K562 (cell line): ENCODE data around the gene HPD. TPM values are rescaled to one million over a fixed set of nuclear protein-coding genes. Genes with fewer than 3 reads are reported as not detected.

Experiments used
- CBX3 ChIP-seq, 2 experiments: IDR thresholded peaks; 1 replicate in 1 of 2; 2 replicates in 1 of 2; pipeline ENCODE4 v1.6.1; 2012; ENCODE audit warnings: inconsistent platforms in 2 of 2, low read length in 2 of 2, borderline replicate concordance in 1 of 2, control low read depth in 1 of 2
- HDAC8 ChIP-seq: fragments of 450-650 bp; IDR thresholded peaks from 2 replicates; pipeline ENCODE4 v1.6.1; 2016; ENCODE audit warnings: mild to moderate bottlenecking, missing genetic modification characterization, moderate library complexity, missing compliant biosample characterization
- NR2C2 ChIP-seq, 2 experiments: fragments of 200-800 bp in 1 of 2; sonication (Bioruptor generic) in 1 of 2; sonication (generic) in 1 of 2; formaldehyde crosslinking in 1 of 2; IDR thresholded peaks; 2 replicates each; pipeline versions ENCODE4 v1.6.1 to v1.8.0; 2016 to 2022; ENCODE audit warnings: mild to moderate bottlenecking in 1 of 2, missing compliant biosample characterization in 1 of 2, missing genetic modification characterization in 1 of 2, missing genetic modification reagents in 1 of 2
- REST ChIP-seq, 2 experiments: fragments of 450-650 bp; formaldehyde crosslinking in 1 of 2; IDR thresholded peaks; 2 replicates each; pipeline versions ENCODE4 v1.4.0 to v1.6.1; 2014 to 2020; ENCODE audit warnings: mild to moderate bottlenecking in 2 of 2, borderline replicate concordance in 1 of 2, low read depth in 1 of 2
- SAFB ChIP-seq: fragments of 200-400 bp; formaldehyde crosslinking; IDR thresholded peaks from 2 replicates; pipeline ENCODE4 v1.6.1; 2017; ENCODE audit warnings: low read depth, low read length, borderline replicate concordance
- SP1 ChIP-seq: sonication (generic); formaldehyde crosslinking; IDR thresholded peaks from 2 replicates; pipeline ENCODE4 v1.8.1; 2022; ENCODE audit warnings: mild to moderate bottlenecking, missing genetic modification reagents
- TSC22D4 ChIP-seq: fragments of 450-650 bp; IDR thresholded peaks from 2 replicates; pipeline ENCODE4 v1.6.1; 2016; ENCODE audit warnings: missing genetic modification characterization, missing biosample characterization, control low read depth
- ZKSCAN8 ChIP-seq: fragments of 200-800 bp; sonication (Bioruptor generic); IDR thresholded peaks from 2 replicates; pipeline ENCODE4 v1.6.1; 2016; ENCODE audit warnings: missing genetic modification characterization, missing compliant biosample characterization
- ZMIZ1 ChIP-seq, 2 experiments: fragments of 150-350 bp in 1 of 2; IDR thresholded peaks; 2 replicates each; pipeline ENCODE4 v1.6.1; 2012 to 2016; ENCODE audit warnings: low read depth in 2 of 2, low read length in 2 of 2, mild to moderate bottlenecking in 1 of 2, moderate library complexity in 1 of 2
- ZNF316 ChIP-seq: fragments of 450-650 bp; IDR thresholded peaks from 2 replicates; pipeline ENCODE4 v1.6.1; 2016
- polyA plus RNA-seq, 8 experiments: library from polyadenylated mRNA; depleted of rRNA in 4 of 8; stranded (reverse) in 5 of 8; unstranded in 3 of 8; fragments of >200 nt; fragmentation: Nextera tagmentation in 2 of 8; fragmentation: Illumina TruSeq in 1 of 8; extraction: Ambion mirVana in 2 of 8; extraction: Trizol in 1 of 8; gene quantifications; 2 replicates each; pipeline versions ENCODE4 v1.2.1 to v1.2.3, GENCODE V29; 2011 to 2014; ENCODE audit warnings: inconsistent platforms in 1 of 8, missing spikeins in 1 of 8
- total RNA-seq, 7 experiments: library from RNA; depleted of rRNA in 6 of 7; stranded (reverse); fragments of >200 nt in 6 of 7; fragmentation: Illumina TruSeq in 2 of 7; extraction: Trizol in 2 of 7; gene quantifications; 2 replicates each; pipeline versions ENCODE4 v1.2.1 to v1.2.3, GENCODE V29; 2011 to 2021; ENCODE audit warnings: low replicate concordance in 1 of 7

HPD gene
- total and polyA plus RNA-seq, 9 of the 15 experiments (the other 6 are each of a cell fraction or from before 2014, with no cell fraction given): 0.06 to 0.29 (median 0.07) TPM; not detected in 4

- no peak for TF ChIP-seq REST (IDR thresholded peaks at IDR 0.05; ENCODE audit: borderline replicate concordance)
- no peak for TF ChIP-seq REST (CRISPR knock-in tag; IDR thresholded peaks at IDR 0.05; ENCODE audit: low read depth)
- no peak for TF ChIP-seq NR2C2 (CRISPR knock-in tag; IDR thresholded peaks at IDR 0.05)
- peak; percentile 80 for TF ChIP-seq NR2C2 (tag; IDR thresholded peaks at IDR 0.05)
- TF ChIP-seq ZKSCAN8: no peak
- TF ChIP-seq CBX3 (IDR thresholded peaks at IDR 0.05; ENCODE audit: borderline replicate concordance in 1 of 2, low read length in 2 of 2): peak in 1 of 2 experiments; percentile 4; a peak in 1 of 3 replicates
- no peak for TF ChIP-seq HDAC8
- TF ChIP-seq SAFB: no peak
- no peak for TF ChIP-seq ZNF316
- peak; percentile 61 for TF ChIP-seq SP1 (CRISPR knock-in tag)
- TF ChIP-seq ZMIZ1 (IDR thresholded peaks at IDR 0.05; ENCODE audit: low read depth in 2 of 2, low read length in 2 of 2): peak in 1 of 2 experiments; percentile 4; a peak in 1 of 4 replicates
- TF ChIP-seq TSC22D4: no peak
Observed at GRCh38 chr12:121794534-121795033, 64.1 kb downstream of the HPD start (continued).
